H1 (cell line): ENCODE measurements around the gene CADPS. TPM values are rescaled to one million over a fixed set of nuclear protein-coding genes. Genes with fewer than 3 reads are reported as not detected.

Experiments
- CTCF ChIA-PET: fragments of 300-600 bp; sonication (Branson Sonifier 250); formaldehyde crosslinking; loops from one replicate; lab custom pipeline; 2021; ENCODE audit not compliant: partially characterized antibody; lab: Charles Lee
- POLR2A ChIA-PET: fragments of 300-600 bp; sonication (Branson Sonifier 250); formaldehyde crosslinking; loops from one replicate; lab custom pipeline; 2021; ENCODE audit warnings: inconsistent platforms; ENCODE audit not compliant: partially characterized antibody; lab: Charles Lee
- DNase-seq, 2 experiments: peaks; one replicate each; pipeline versions ENCODE4 v3.0.0 to v3.0.0-alpha.2; 2010 to 2022; ENCODE audit warnings: low spot score in 2 of 2, low read depth in 1 of 2, mixed read lengths in 1 of 2
- FAIRE-seq: peaks from 2 replicates; lab custom pipeline; 2011; peaks lifted over from hg19 to GRCh38; lab: Jason Lieb, UNC
- H2AFZ ChIP-seq: 2 replicates; pipeline ENCODE4 v1.8.1; 2012; ENCODE audit warnings: low read length, inconsistent platforms
- H2AK5ac ChIP-seq: 2 replicates; pipeline ENCODE4 v1.6.1; 2013; ENCODE audit warnings: low read depth, low read length
- H2BK120ac ChIP-seq: replicated peaks from 2 replicates; pipeline ENCODE3; 2013; ENCODE audit warnings: low read depth, low read length, inconsistent platforms
- H2BK12ac ChIP-seq: 2 replicates; pipeline ENCODE4 v1.6.1; 2013; ENCODE audit warnings: low read depth, low read length
- H2BK15ac ChIP-seq: 2 replicates; pipeline ENCODE4 v1.6.1; 2013; ENCODE audit warnings: low read length
- H2BK20ac ChIP-seq: 2 replicates; pipeline ENCODE4 v1.6.1; 2013; ENCODE audit warnings: low read length
- H2BK5ac ChIP-seq: 2 replicates; pipeline ENCODE4 v1.6.1; 2013; ENCODE audit warnings: low read depth, low read length
- H3K14ac ChIP-seq: 2 replicates; pipeline ENCODE4 v1.6.1; 2013; ENCODE audit warnings: inconsistent platforms; ENCODE audit not compliant: insufficient read length
- H3K18ac ChIP-seq: 2 replicates; pipeline ENCODE4 v1.6.1; 2013; ENCODE audit warnings: low read length; ENCODE audit errors: extremely low read depth
- H3K23ac ChIP-seq: 2 replicates; pipeline ENCODE4 v1.6.1; 2013; ENCODE audit warnings: inconsistent platforms; ENCODE audit not compliant: insufficient read length
- H3K23me2 ChIP-seq: 2 replicates; pipeline ENCODE4 v1.6.1; 2013; ENCODE audit warnings: low read depth, low read length
- H3K27ac ChIP-seq: 2 replicates; pipeline ENCODE4 v1.6.1; 2011; ENCODE audit warnings: low read depth, low read length, inconsistent platforms
- H3K27me3 ChIP-seq, 4 experiments: replicated peaks in 1 of 4; 1 replicate in 1 of 4; 2 replicates in 3 of 4; pipeline versions ENCODE4 v1.6.1 to v1.8.1; 2011 to 2013; ENCODE audit warnings: low read length in 3 of 4, mild to moderate bottlenecking in 3 of 4, inconsistent platforms in 2 of 4, mixed read lengths in 2 of 4, moderate library complexity in 1 of 4; ENCODE audit not compliant: control insufficient read depth in 3 of 4, insufficient read depth in 3 of 4; ENCODE audit errors: extremely low read depth in 1 of 4
- H3K36me3 ChIP-seq, 4 experiments: 2 replicates each; pipeline versions ENCODE4 v1.6.1 to v1.8.1; 2011 to 2013; ENCODE audit warnings: mild to moderate bottlenecking in 4 of 4, low read length in 3 of 4, moderate library complexity in 2 of 4, control low read depth in 1 of 4, inconsistent platforms in 1 of 4; ENCODE audit not compliant: insufficient read depth in 4 of 4, control insufficient read depth in 2 of 4
- H3K4ac ChIP-seq: replicated peaks from 2 replicates; pipeline ENCODE3; 2013; ENCODE audit warnings: low read length, low read depth, mixed read lengths, inconsistent platforms; ENCODE audit not compliant: insufficient read length
- H3K4me1 ChIP-seq, 4 experiments: replicated peaks in 1 of 4; 1 replicate in 1 of 4; 2 replicates in 3 of 4; pipeline versions ENCODE4 v1.6.1 to v1.8.1; 2011 to 2013; ENCODE audit warnings: low read length in 3 of 4, inconsistent platforms in 2 of 4, mixed read lengths in 1 of 4; ENCODE audit not compliant: insufficient read depth in 4 of 4, control insufficient read depth in 3 of 4
- H3K4me2 ChIP-seq, 2 experiments: 2 replicates each; pipeline versions ENCODE4 v1.6.1 to v1.8.1; 2011 to 2013; ENCODE audit warnings: low read depth in 2 of 2, low read length in 2 of 2, control low read depth in 1 of 2, inconsistent platforms in 1 of 2, mild to moderate bottlenecking in 1 of 2; ENCODE audit not compliant: insufficient read depth in 1 of 2
- H3K4me3 ChIP-seq, 4 experiments: fragments of 200-600, 300-600 bp in 1 of 4; sonication (generic), shearing (Covaris generic), sonication (Bioruptor Twin) in 1 of 4; 2 replicates each; pipeline versions ENCODE4 v1.5.1 to v1.8.1; 2011 to 2016; ENCODE audit warnings: low read length in 4 of 4, low read depth in 3 of 4, control low read depth in 2 of 4, inconsistent platforms in 2 of 4, mild to moderate bottlenecking in 2 of 4, mixed read lengths in 1 of 4, moderate library complexity in 1 of 4; ENCODE audit not compliant: insufficient read depth in 2 of 4; ENCODE audit errors: extremely low read depth in 1 of 4
- H3K56ac ChIP-seq: replicated peaks from 2 replicates; pipeline ENCODE3; 2013; ENCODE audit warnings: low read depth, mild to moderate bottlenecking, mixed read lengths, low read length, inconsistent platforms; ENCODE audit not compliant: insufficient read length
- H3K79me1 ChIP-seq: 2 replicates; pipeline ENCODE4 v1.6.1; 2013; ENCODE audit warnings: low read depth, low read length, control low read depth
- H3K79me2 ChIP-seq, 2 experiments: 2 replicates each; pipeline versions ENCODE4 v1.6.1 to v1.8.1; 2012 to 2013; ENCODE audit warnings: low read length in 2 of 2, mild to moderate bottlenecking in 2 of 2, inconsistent platforms in 1 of 2; ENCODE audit not compliant: insufficient read depth in 2 of 2, control insufficient read depth in 1 of 2
- H3K9ac ChIP-seq, 4 experiments: replicated peaks in 1 of 4; 1 replicate in 1 of 4; 2 replicates in 3 of 4; pipeline versions ENCODE4 v1.6.1 to v1.8.1; 2011 to 2013; ENCODE audit warnings: low read depth in 3 of 4, low read length in 3 of 4, control low read depth in 2 of 4, mild to moderate bottlenecking in 2 of 4, moderate library complexity in 2 of 4, inconsistent platforms in 1 of 4; ENCODE audit errors: extremely low read depth in 1 of 4
- H3K9me3 ChIP-seq, 2 experiments: 2 replicates each; pipeline versions ENCODE4 v1.6.1 to v1.8.1; 2012 to 2013; ENCODE audit warnings: mild to moderate bottlenecking in 2 of 2, moderate library complexity in 2 of 2, control low read depth in 1 of 2, inconsistent platforms in 1 of 2, low read depth in 1 of 2, low read length in 1 of 2, mixed read lengths in 1 of 2; ENCODE audit not compliant: insufficient read depth in 2 of 2
- H4K20me1 ChIP-seq, 2 experiments: replicated peaks in 1 of 2; 2 replicates each; pipeline versions ENCODE3 to v1.8.1; 2011 to 2013; ENCODE audit warnings: inconsistent platforms in 2 of 2, low read length in 2 of 2, mild to moderate bottlenecking in 1 of 2; ENCODE audit not compliant: insufficient read depth in 2 of 2, control insufficient read depth in 1 of 2
- H4K5ac ChIP-seq: 2 replicates; pipeline ENCODE4 v1.6.1; 2013; ENCODE audit warnings: low read length, low read depth, mixed read lengths, inconsistent platforms; ENCODE audit not compliant: insufficient read length
- H4K8ac ChIP-seq: 2 replicates; pipeline ENCODE4 v1.8.0; 2013; ENCODE audit warnings: mild to moderate bottlenecking, moderate library complexity, low read length, inconsistent platforms; ENCODE audit not compliant: insufficient read depth; ENCODE audit errors: extremely low read depth
- H4K91ac ChIP-seq: replicated peaks from 2 replicates; pipeline ENCODE3; 2013; ENCODE audit warnings: low read length, mixed read lengths, inconsistent platforms; ENCODE audit not compliant: insufficient read length
- BRCA1 ChIP-seq: IDR thresholded peaks from 2 replicates; pipeline ENCODE4 v1.6.1; 2012; ENCODE audit warnings: low read depth, low read length, improper control_type of control experiment
- KDM4A ChIP-seq: IDR thresholded peaks from one replicate; pipeline ENCODE4 v1.7.1; 2012; ENCODE audit warnings: low read depth, mild to moderate bottlenecking, moderate library complexity, low read length, inconsistent platforms; ENCODE audit not compliant: severe bottlenecking
- NRF1 ChIP-seq: IDR thresholded peaks from 2 replicates; pipeline ENCODE4 v1.6.1; 2011; ENCODE audit warnings: mild to moderate bottlenecking, low read depth, low read length, improper control_type of control experiment
- SIX5 ChIP-seq: IDR thresholded peaks from 2 replicates; pipeline ENCODE4 v1.6.1; 2011; ENCODE audit warnings: mild to moderate bottlenecking, low read depth, low read length
- TBP ChIP-seq: IDR thresholded peaks from 2 replicates; pipeline ENCODE4 v1.6.1; 2011; ENCODE audit warnings: low read depth, low read length, improper control_type of control experiment
- WGBS, 2 experiments: shearing (Covaris generic) in 1 of 2; methylation state at CpG; one replicate each; pipeline versions ENCODE4 v1.1.6 to v1.1.7; 2013 to 2015; ENCODE audit warnings: low lambda C conversion rate in 2 of 2, mixed read lengths in 2 of 2, inconsistent platforms in 1 of 2, low coverage in 1 of 2, missing lambda C conversion rate in 1 of 2; ENCODE audit not compliant: insufficient replicate concordance in 2 of 2, insufficient coverage in 1 of 2, insufficient read length in 1 of 2; ENCODE audit errors: extremely low coverage in 1 of 2, missing lambda C conversion rate in 1 of 2; 5-methylcytosine and 5-hydroxymethylcytosine counted together
- polyA plus RNA-seq, 7 experiments: library from polyadenylated mRNA; depleted of rRNA in 3 of 7; stranded (reverse) in 5 of 7; unstranded in 2 of 7; fragments of >200 nt in 5 of 7; fragments of 200-250 nt in 2 of 7; gene quantifications; 1 replicate in 5 of 7; 2 replicates in 1 of 7; 4 replicates in 1 of 7; pipeline versions ENCODE4 v1.2.1 to v1.2.3, GENCODE V29; 2011 to 2013; ENCODE audit warnings: missing spikeins in 2 of 7, mixed read lengths in 2 of 7
- total RNA-seq: library from RNA; stranded (reverse); fragmentation: NEBNext Ultra II Directional; extraction: Animal tissue kit (Norgen Biotek cat#: 25700); gene quantifications from 2 replicates; pipeline ENCODE4 v1.2.1, GENCODE V29; 2021

CADPS gene
- total and polyA plus RNA-seq, 2 of the 8 experiments (the other 6 are each of a cell fraction or from before 2014, with no cell fraction given), result 7.1 to 10.2 TPM

DNA sequence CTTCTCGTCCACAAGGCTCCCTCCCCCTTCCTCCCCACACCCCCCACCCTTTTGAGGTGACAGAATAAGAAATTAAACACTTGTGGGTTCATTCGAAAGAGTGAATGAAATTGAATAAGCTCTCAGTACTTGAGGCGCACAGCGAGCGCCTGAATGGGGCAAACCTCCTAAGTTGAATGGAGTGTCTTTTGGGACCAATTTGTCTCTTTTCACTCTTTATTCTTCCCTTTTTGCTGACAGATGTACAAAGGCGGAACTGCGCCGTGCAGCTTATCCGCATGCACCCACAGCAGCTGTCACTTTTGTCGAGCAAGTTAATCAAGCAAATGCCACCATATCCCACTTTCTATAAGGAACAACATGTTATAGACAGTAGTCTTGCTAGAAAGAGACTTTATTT is 454.0 kb downstream of the CADPS start:
- Histone ChIP-seq H3K14ac (no peak overlapping the region), H2BK15ac (no peak overlapping the region), H2BK5ac (no peak overlapping the region), H3K9me3 (no peaks in the 10 kb centered on the region), H2BK12ac (no peak overlapping the region), H3K4me3 (no peak overlapping the region), H4K20me1 (no peaks in the 10 kb centered on the region), H3K18ac (no peak overlapping the region), H2BK120ac (no peak overlapping the region), H3K4ac (no peak overlapping the region), H3K79me2 (no peaks in the 10 kb centered on the region), H3K27me3 (peaks cover 0 to 14% (median 6%) of the 10 kb centered on the region in 4 experiments; a peak in 3 of 7 replicates), H4K91ac (no peak overlapping the region), H3K23me2 (no peaks in the 10 kb centered on the region), H3K36me3 (no peaks in the 10 kb centered on the region), H4K8ac (no peak overlapping the region), H3K9ac (no peak overlapping the region), H2AFZ (no peak overlapping the region), H4K5ac (no peak overlapping the region), H3K4me1 (peaks cover 0 to 3% (median under 1%) of the 10 kb centered on the region in 4 experiments; a peak in 4 of 7 replicates), H3K79me1 (no peaks in the 10 kb centered on the region), H3K23ac (no peak overlapping the region), H3K56ac (no peak overlapping the region), H2AK5ac (no peak overlapping the region), H3K27ac (no peak overlapping the region), H3K4me2 (no peak overlapping the region), H2BK20ac (no peak overlapping the region)
- ChIA-PET POLR2A (interaction anchor here (1.5 kb wide), 1 partner anchor 25 kb away, joined by 3 read pairs; no protein-coding TSS in a partner anchor), CTCF (interaction anchor here (1.1 kb wide), 1 partner anchor 29 kb away, joined by 3 read pairs; no protein-coding TSS in a partner anchor)
- 90% methylated on average over 10 of the region's 10 CpGs; no CpG with 5 or more reads in 1 of the 2 experiments for WGBS, 2 experiments
- TF ChIP-seq TBP (no peak), BRCA1 (no peak), KDM4A (no peak), SIX5 (no peak), NRF1 (no peak)
- FAIRE-seq (no peak), DNase-seq (no peak)
